K562 (cell line): ENCODE measurements around the gene NDUFA7. TPM values are rescaled to one million over a fixed set of nuclear protein-coding genes. Genes with fewer than 3 reads are reported as not detected.

Source experiments
- ASH1L ChIP-seq: fragments of 450-650 bp; IDR thresholded peaks from 2 replicates; pipeline ENCODE4 v1.6.1; 2018; ENCODE audit warnings: borderline replicate concordance, mild to moderate bottlenecking, low read depth; ENCODE audit not compliant: partially characterized antibody
- ATF1 ChIP-seq, 2 experiments: fragments of 450-650 bp in 1 of 2; IDR thresholded peaks; 2 replicates each; pipeline ENCODE4 v1.6.1; 2016; ENCODE audit warnings: missing compliant biosample characterization in 1 of 2, missing genetic modification characterization in 1 of 2
- ESRRA ChIP-seq: fragments of 450-650 bp; IDR thresholded peaks from 2 replicates; pipeline ENCODE4 v1.6.1; 2014; ENCODE audit warnings: low read depth, mild to moderate bottlenecking, moderate library complexity, borderline replicate concordance
- HNRNPK ChIP-seq: fragments of 200-400 bp; formaldehyde crosslinking; IDR thresholded peaks from one replicate; pipeline ENCODE4 v1.6.1; 2018; ENCODE audit warnings: mild to moderate bottlenecking, low read depth, low read length; ENCODE audit not compliant: poor library complexity, severe bottlenecking
- KLF16 ChIP-seq: IDR thresholded peaks from 2 replicates; pipeline ENCODE4 v1.6.1; 2016; ENCODE audit warnings: antibody characterized with exemption
- NFXL1 ChIP-seq: fragments of 450-650 bp; formaldehyde crosslinking; IDR thresholded peaks from 2 replicates; pipeline ENCODE4 v1.4.0; 2021; ENCODE audit warnings: mild to moderate bottlenecking
- PHF21A ChIP-seq: fragments of 450-650 bp; IDR thresholded peaks from 2 replicates; pipeline ENCODE4 v1.6.1; 2017; ENCODE audit warnings: low read depth, borderline replicate concordance
- SMARCA5 ChIP-seq: fragments of 450-650 bp; IDR thresholded peaks from 2 replicates; pipeline ENCODE4 v1.6.1; 2016
- XRCC5 ChIP-seq: fragments of 200-400 bp; formaldehyde crosslinking; IDR thresholded peaks from 2 replicates; pipeline ENCODE4 v1.6.1; 2017; ENCODE audit warnings: low read depth, mild to moderate bottlenecking, low read length
- YBX1 ChIP-seq: fragments of 450-650 bp; IDR thresholded peaks from 2 replicates; pipeline ENCODE4 v1.7.1; 2016; ENCODE audit warnings: mild to moderate bottlenecking
- ZBTB17 ChIP-seq: fragments of 450-650 bp; formaldehyde crosslinking; IDR thresholded peaks from 2 replicates; pipeline ENCODE4 v1.4.0; 2020; ENCODE audit warnings: mild to moderate bottlenecking
- ZBTB8A ChIP-seq: fragments of 450-650 bp; IDR thresholded peaks from 2 replicates; pipeline ENCODE4 v1.6.1; 2018; ENCODE audit warnings: mild to moderate bottlenecking, moderate library complexity; ENCODE audit not compliant: partially characterized antibody
- ZC3H4 ChIP-seq: sonication (generic); formaldehyde crosslinking; IDR thresholded peaks from 2 replicates; pipeline ENCODE4 v1.9.0; 2021; ENCODE audit warnings: missing genetic modification reagents, borderline replicate concordance
- ZFPM2 ChIP-seq: fragments of 250-450 bp; sonication (Bioruptor Pico); IDR thresholded peaks from 2 replicates; pipeline ENCODE4 v1.5.1; 2022; ENCODE audit warnings: mild to moderate bottlenecking
- ZNF143 ChIP-seq: sonication (generic); formaldehyde crosslinking; IDR thresholded peaks from 2 replicates; pipeline ENCODE4 v1.9.0; 2022; ENCODE audit warnings: mild to moderate bottlenecking, missing genetic modification reagents
- ZNF175 ChIP-seq: fragments of 200-800 bp; sonication (Bioruptor generic); IDR thresholded peaks from 2 replicates; pipeline ENCODE4 v1.6.1; 2016; ENCODE audit warnings: low read depth, mild to moderate bottlenecking, missing genetic modification characterization, missing compliant biosample characterization
- ZNF232 ChIP-seq: sonication (generic); formaldehyde crosslinking; IDR thresholded peaks from 2 replicates; pipeline ENCODE4 v1.8.0; 2022; ENCODE audit warnings: mild to moderate bottlenecking, missing genetic modification reagents
- ZNF253 ChIP-seq: fragments of 250-450 bp; sonication (Bioruptor Pico); conservative IDR thresholded peaks from 2 replicates; pipeline ENCODE4 v1.6.1; 2021; ENCODE audit warnings: mild to moderate bottlenecking
- ZNF354B ChIP-seq: fragments of 250-450 bp; sonication (Bioruptor Pico); IDR thresholded peaks from 2 replicates; pipeline ENCODE4 v1.4.0; 2020
- polyA plus RNA-seq, 8 experiments: library from polyadenylated mRNA; depleted of rRNA in 4 of 8; stranded (reverse) in 5 of 8; unstranded in 3 of 8; fragments of >200 nt; fragmentation: Nextera tagmentation in 2 of 8; fragmentation: Illumina TruSeq in 1 of 8; extraction: Ambion mirVana in 2 of 8; extraction: Trizol in 1 of 8; gene quantifications; 2 replicates each; pipeline versions ENCODE4 v1.2.1 to v1.2.3, GENCODE V29; 2011 to 2014; ENCODE audit warnings: inconsistent platforms in 1 of 8, missing spikeins in 1 of 8
- total RNA-seq, 7 experiments: library from RNA; depleted of rRNA in 6 of 7; stranded (reverse); fragments of >200 nt in 6 of 7; fragmentation: Illumina TruSeq in 2 of 7; extraction: Trizol in 2 of 7; gene quantifications; 2 replicates each; pipeline versions ENCODE4 v1.2.1 to v1.2.3, GENCODE V29; 2011 to 2021; ENCODE audit warnings: low replicate concordance in 1 of 7
- TF ChIP-seq, protein P1 (sequence below): sonication (generic); formaldehyde crosslinking; IDR thresholded peaks from 2 replicates; pipeline ENCODE4 v1.8.0; 2022; ENCODE audit warnings: mild to moderate bottlenecking, missing genetic modification reagents
- TF ChIP-seq, protein P2 (sequence below): fragments of 250-450 bp; sonication (Bioruptor Pico); IDR thresholded peaks from 2 replicates; pipeline ENCODE4 v1.4.0; 2020; ENCODE audit warnings: borderline replicate concordance
- TF ChIP-seq, protein P3 (sequence below), 3 experiments: fragments of 200-800 bp in 1 of 3; fragments of 250-450 bp in 1 of 3; fragments of 450-650 bp in 1 of 3; sonication (Bioruptor Pico) in 1 of 3; sonication (Bioruptor generic) in 1 of 3; formaldehyde crosslinking in 1 of 3; IDR thresholded peaks; 2 replicates each; pipeline versions ENCODE4 v1.6.1 to v1.8.0; 2016 to 2022; ENCODE audit warnings: mild to moderate bottlenecking in 2 of 3, missing genetic modification characterization in 2 of 3, missing compliant biosample characterization in 1 of 3, moderate library complexity in 1 of 3
- TF ChIP-seq, protein P4 (sequence below): sonication (generic); formaldehyde crosslinking; IDR thresholded peaks from 2 replicates; pipeline ENCODE4 v1.8.0; 2022; ENCODE audit warnings: missing genetic modification reagents, mild to moderate bottlenecking, moderate library complexity, borderline replicate concordance

Gene NDUFA7
- total and polyA plus RNA-seq, 9 of the 15 experiments (the other 6 are each of a cell fraction or from before 2014, with no cell fraction given) = 70.8 to 348 (median 142) TPM

DNA sequence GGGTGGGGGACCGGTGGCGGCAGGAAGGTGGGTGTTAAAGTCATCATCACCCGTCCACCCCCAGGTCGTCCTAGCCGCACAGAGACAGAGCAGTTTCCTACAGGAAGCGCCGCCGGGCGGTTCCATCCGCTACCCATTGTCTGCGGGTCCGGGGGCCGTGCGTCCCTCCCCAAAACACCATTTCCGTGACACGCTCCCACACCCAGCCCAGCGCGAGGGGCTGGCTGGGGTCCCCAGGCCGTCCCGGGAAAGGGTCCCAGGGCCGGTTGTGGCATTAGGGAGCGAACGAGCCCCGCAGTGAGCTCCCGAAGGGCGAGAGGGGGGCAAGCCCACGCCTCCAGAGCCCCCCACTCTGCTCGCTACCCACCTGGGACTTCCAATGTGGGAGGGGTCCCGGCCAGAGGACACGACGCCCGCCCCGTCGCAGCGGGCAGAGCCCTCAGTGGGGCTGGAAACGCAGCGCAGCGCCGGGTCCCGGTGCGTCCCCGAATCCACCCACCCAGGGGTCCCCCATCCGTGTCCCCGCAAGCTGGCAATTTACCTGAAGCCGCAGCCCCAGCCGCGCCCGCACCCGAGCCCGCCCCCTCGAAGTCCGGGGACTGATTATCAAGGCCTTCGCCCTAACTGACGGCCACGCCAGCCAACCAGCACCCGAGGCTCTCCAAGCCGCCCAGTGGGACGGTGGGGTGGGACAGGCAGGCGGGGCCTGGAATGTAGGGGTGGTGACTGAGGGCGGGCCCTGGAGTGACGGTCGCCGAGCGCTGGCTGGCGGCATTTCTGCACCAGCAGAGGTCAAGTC lies 21.7 kb upstream of the NDUFA7 start, which contains the start of gene KANK3 (continued):
- TF ChIP-seq, protein P1, sequence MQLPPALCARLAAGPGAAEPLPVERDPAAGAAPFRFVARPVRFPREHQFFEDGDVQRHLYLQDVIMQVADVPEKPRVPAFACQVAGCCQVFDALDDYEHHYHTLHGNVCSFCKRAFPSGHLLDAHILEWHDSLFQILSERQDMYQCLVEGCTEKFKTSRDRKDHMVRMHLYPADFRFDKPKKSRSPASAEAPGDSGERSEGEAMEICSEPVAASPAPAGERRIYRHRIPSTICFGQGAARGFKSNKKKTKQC (CRISPR knock-in tag) = no peak
- TF ChIP-seq ZC3H4 (CRISPR knock-in tag) = no peak
- TF ChIP-seq ZNF253 = no peak
- TF ChIP-seq ZFPM2 (CRISPR knock-in tag) = no peak
- TF ChIP-seq YBX1 = no peak
- no peak for TF ChIP-seq ZNF354B (CRISPR knock-in tag)
- no peak for TF ChIP-seq ZNF175 (CRISPR knock-in tag)
- no peak for TF ChIP-seq ATF1 (CRISPR knock-in tag; IDR thresholded peaks at IDR 0.05)
- TF ChIP-seq ATF1 (tag; IDR thresholded peaks at IDR 0.05) = peak; percentile 70
- no peak for TF ChIP-seq ZBTB8A
- TF ChIP-seq, protein P2, sequence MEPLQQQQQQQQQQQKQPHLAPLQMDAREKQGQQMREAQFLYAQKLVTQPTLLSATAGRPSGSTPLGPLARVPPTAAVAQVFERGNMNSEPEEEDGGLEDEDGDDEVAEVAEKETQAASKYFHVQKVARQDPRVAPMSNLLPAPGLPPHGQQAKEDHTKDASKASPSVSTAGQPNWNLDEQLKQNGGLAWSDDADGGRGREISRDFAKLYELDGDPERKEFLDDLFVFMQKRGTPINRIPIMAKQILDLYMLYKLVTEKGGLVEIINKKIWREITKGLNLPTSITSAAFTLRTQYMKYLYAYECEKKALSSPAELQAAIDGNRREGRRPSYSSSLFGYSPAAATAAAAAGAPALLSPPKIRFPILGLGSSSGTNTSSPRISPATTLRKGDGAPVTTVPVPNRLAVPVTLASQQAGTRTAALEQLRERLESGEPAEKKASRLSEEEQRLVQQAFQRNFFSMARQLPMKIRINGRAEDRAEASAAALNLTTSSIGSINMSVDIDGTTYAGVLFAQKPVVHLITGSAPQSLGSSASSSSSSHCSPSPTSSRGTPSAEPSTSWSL = no peak
- TF ChIP-seq ESRRA = 0 out of 2 replicates have a peak, but pooled peaks have one; percentile 30
- TF ChIP-seq SMARCA5 = no peak
- TF ChIP-seq HNRNPK = no peak
- TF ChIP-seq NFXL1 = no peak
- TF ChIP-seq ZNF143 (CRISPR knock-in tag) = no peak
- no peak for TF ChIP-seq KLF16
- TF ChIP-seq, protein P3, sequence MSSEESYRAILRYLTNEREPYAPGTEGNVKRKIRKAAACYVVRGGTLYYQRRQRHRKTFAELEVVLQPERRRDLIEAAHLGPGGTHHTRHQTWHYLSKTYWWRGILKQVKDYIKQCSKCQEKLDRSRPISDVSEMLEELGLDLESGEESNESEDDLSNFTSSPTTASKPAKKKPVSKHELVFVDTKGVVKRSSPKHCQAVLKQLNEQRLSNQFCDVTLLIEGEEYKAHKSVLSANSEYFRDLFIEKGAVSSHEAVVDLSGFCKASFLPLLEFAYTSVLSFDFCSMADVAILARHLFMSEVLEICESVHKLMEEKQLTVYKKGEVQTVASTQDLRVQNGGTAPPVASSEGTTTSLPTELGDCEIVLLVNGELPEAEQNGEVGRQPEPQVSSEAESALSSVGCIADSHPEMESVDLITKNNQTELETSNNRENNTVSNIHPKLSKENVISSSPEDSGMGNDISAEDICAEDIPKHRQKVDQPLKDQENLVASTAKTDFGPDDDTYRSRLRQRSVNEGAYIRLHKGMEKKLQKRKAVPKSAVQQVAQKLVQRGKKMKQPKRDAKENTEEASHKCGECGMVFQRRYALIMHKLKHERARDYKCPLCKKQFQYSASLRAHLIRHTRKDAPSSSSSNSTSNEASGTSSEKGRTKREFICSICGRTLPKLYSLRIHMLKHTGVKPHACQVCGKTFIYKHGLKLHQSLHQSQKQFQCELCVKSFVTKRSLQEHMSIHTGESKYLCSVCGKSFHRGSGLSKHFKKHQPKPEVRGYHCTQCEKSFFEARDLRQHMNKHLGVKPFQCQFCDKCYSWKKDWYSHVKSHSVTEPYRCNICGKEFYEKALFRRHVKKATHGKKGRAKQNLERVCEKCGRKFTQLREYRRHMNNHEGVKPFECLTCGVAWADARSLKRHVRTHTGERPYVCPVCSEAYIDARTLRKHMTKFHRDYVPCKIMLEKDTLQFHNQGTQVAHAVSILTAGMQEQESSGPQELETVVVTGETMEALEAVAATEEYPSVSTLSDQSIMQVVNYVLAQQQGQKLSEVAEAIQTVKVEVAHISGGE (CRISPR knock-in tag; IDR thresholded peaks at IDR 0.05) = no peak
- no peak for TF ChIP-seq XRCC5
- no peak for TF ChIP-seq ZBTB17 (CRISPR knock-in tag)
- peak; percentile 87 for TF ChIP-seq ASH1L
- TF ChIP-seq, protein P4, sequence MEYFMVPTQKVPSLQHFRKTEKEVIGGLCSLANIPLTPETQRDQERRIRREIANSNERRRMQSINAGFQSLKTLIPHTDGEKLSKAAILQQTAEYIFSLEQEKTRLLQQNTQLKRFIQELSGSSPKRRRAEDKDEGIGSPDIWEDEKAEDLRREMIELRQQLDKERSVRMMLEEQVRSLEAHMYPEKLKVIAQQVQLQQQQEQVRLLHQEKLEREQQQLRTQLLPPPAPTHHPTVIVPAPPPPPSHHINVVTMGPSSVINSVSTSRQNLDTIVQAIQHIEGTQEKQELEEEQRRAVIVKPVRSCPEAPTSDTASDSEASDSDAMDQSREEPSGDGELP (CRISPR knock-in tag) = peak; percentile 65; the same call in 1 of the 2 replicates
- TF ChIP-seq ZNF232 (CRISPR knock-in tag) = no peak
- TF ChIP-seq PHF21A = no peak
